GM12872 (cell line): ENCODE data around the gene WIPI1.

Experiments
- TF ChIP-seq, protein P1 (sequence below): IDR thresholded peaks from 3 replicates; pipeline ENCODE4 v1.5.1; 2011; ENCODE audit warnings: low read depth, mild to moderate bottlenecking, low read length, moderate library complexity; ENCODE audit not compliant: insufficient read depth

Gene WIPI1

DNA sequence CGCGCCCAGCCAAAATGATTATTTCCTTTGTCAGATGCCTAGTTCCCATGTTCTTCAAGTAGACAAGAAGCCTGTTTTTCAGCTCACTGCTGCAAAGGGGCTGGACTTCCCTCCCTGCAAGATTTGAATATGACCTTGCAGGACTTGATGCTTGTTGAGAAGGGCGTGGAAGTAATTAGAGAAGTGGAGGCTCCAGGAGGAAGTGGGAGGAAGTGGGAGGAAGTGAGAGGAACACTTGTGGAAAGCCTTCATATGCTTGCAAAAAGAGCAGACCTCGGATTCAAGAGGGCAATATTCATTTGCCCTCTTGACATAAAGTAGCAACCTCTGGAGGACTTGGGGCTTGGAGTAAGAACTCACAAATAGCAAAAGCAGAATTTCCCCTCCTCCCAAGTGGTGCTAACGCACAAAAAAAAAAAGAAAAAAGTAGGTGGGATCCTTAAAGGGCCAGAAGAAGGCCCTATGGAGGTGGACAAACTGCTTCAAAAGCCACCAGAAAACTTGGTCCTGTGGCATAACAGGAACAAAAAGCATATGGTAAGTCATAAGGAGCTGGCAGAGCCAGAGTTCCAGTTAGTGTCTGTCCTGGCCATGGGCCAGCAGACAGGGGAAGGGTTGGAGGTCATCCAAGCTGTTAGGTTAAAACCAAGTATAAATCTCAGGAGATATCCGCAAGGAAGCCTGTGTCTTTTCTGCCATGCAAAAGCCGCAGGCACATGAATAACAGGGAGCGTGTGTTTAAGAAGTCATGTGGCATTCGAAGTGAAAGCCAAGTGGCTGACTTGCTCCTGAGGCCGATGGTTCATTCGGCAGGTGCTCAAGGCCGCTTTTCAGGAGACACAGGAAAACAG, 34.3 kb upstream of the WIPI1 start:
- TF ChIP-seq, protein P1, sequence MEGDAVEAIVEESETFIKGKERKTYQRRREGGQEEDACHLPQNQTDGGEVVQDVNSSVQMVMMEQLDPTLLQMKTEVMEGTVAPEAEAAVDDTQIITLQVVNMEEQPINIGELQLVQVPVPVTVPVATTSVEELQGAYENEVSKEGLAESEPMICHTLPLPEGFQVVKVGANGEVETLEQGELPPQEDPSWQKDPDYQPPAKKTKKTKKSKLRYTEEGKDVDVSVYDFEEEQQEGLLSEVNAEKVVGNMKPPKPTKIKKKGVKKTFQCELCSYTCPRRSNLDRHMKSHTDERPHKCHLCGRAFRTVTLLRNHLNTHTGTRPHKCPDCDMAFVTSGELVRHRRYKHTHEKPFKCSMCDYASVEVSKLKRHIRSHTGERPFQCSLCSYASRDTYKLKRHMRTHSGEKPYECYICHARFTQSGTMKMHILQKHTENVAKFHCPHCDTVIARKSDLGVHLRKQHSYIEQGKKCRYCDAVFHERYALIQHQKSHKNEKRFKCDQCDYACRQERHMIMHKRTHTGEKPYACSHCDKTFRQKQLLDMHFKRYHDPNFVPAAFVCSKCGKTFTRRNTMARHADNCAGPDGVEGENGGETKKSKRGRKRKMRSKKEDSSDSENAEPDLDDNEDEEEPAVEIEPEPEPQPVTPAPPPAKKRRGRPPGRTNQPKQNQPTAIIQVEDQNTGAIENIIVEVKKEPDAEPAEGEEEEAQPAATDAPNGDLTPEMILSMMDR = no peak

DNA sequence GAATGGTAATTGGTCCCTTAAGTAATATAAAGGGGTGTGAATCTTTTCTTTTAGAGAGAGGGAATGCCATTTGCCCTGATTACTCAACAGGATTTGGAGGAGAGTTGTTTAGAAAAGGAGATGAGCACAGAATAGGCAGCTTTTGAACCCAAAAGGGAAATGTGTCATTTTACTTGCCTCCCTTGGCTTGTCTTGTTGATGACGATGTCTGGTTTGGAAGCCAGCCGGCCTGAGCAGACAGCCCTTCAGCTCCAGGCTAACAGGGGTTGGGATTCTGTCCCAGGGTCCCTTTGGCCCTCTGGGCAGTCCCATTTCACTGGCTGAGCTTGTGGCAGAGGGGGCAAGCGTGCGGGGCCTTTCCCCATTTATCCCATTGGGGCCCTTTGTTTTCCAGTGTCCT, 32.6 kb upstream of the WIPI1 start:
- TF ChIP-seq, protein P1 = no peak

DNA sequence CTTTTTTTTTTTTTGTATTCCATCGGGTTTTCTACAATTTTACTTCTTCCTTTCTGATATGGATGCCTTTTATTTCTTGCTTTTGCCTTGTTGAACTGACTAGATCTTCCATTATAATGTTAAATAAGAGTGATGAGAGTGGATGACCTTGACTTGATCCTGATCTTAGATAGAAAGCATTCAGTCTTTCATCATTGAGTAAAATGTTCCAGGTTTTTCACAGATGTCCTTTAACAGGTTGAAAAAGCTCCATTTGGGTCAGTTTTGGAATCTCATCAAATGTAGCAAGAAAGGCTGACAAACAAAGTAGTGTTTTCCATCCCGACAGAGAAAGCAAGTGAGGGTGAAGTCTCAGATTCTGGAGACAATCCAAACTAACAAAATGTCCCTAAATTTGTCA, 27.2 kb upstream of the WIPI1 start:
- TF ChIP-seq, protein P1 = no peak

DNA sequence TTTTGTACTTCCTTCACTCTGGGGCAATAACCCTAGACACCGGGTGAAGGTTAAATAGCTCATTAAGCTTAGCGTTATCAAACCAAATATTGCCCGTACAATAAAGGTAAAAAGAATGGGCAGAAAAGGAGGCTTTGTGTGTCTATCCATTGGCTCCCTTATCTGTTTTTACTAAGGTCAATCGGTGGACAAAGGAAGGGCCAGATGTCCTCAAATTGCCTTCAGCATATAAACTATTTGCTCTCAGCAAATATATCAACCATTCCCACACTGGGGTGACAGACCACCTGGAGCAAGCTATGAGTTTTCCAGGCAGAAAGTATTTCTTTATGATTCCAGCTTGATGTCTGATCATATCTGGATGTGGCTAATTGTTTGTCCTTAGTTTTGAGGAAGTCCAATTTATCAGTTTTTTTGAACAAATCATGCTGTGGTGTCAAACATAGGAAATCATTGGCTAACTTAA, 25.3 kb upstream of the WIPI1 start:
- TF ChIP-seq, protein P1 = no peak

DNA sequence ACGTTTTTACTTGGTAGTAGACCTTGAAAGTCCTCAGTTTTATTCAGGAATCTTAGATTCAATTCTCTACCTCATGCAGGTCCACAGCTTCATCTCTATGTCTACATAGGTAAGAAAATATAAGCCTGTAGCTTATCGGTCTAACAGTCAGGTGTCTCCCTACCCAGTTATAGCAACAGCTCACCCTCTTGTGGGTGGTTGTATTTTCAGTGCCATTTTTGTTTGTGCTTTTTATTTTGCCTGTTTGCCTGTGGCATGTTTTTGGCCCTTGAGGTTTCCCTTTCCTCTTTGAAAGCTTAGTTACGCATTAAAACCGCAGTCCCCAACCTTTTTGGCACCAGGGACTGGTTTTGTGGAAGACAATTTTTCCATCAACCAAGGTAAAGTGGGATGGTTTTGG, 23.6 kb upstream of the WIPI1 start:
- TF ChIP-seq, protein P1 = no peak

DNA sequence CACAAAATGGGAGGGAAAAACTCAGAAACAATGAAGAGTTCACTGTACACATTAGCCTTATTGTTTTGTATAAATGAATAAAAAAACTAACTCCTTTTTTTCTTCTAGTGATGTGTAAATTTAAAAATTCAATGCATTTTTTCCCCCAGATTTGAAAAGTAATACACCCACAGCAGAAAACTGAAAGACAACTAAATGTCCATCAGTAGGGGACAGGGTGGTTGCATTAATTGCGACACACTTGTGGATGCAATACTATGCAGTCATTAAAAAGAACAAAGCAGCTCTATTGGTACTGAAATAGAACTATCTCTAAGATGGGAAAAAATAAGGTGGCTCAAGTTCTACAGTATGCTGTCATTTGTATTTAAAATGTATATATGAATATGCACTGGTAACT, 13.7 kb upstream of the WIPI1 start:
- TF ChIP-seq, protein P1 = no peak

DNA sequence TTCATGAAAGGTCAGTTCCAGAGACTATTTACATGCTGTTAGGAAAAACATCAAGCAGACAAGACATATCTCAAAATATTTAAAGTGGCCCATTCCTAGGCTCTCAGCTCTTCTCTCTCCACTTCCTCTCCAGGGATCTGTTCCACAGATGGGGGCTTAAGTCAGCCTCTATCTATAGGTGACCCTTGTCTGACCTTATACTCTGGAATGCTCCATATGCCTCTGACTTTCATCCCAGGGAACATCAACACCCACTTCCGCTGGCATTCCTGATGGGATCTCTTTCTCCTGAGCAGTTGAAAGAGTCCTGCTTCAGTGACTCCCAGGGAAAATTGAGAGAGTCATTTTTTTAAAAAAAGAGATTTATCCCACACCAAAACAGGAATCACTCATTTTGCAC, 11.5 kb upstream of the WIPI1 start:
- TF ChIP-seq, protein P1 = no peak
